ENCODE data around the gene SPATA32. TPM values are rescaled to one million over a fixed set of nuclear protein-coding genes. Genes with fewer than 3 reads are reported as not detected.

Gene SPATA32
- total RNA-seq, 4 donors from 2014 or later = not detected

DNA sequence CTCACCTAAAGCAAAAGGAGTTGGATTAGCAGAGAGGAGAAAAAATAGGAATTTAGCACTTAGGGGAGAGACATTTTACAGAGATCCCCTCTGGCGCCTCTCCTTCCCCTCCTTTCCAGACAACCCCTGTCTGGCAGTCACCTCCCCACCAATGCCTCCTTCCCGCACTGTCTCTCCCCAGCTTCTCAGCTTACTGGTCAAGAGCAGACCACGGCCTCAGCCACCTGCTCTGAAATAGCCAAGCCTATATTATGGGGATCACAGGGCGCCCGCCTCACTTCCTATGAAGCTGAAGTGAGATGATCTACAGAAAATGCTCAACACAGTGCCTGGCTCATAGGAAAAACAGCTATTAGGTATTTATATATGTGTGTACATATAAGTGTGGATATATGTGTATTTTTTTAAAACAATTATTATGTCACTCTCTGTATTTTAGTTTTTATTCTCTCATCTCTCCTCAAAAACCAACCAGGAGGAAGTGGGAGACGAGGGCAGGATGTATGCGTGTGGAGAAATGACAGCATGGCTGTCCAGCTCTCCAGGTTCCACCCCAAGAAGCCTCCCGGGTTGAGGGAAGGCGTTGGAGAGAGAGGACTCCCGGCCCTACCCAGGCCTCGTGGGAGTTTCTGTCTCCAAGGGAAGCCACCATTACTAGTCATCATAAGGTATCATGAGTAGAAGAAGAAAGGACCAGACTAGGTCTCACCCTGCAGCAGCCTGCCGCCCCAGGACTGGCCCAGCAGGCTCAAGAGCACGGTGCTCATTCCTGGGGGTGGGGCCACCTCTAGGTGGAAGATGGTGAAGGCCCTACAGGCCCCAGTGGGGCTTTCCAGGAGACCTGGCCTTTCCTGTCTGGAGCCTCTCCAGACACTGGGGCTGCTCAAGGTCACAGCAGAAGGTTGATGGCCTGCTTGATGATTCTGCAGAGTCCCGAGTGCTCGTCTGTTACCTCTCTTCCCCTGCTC, 27.7 kb upstream of the SPATA32 start:
- WGBS, 2 donors = 88 to 91% methylated on average over 13 to 14 of the region's 15 CpGs
- Histone ChIP-seq H3K4me1 (peaks cover 70 to 73% of the 10 kb centered on the region in 2 donors), H3K27ac (peak overlapping the region in 2 of 3 donors; percentile 45 to 79), H3K36me3 (peaks cover 11 to 17% of the 10 kb centered on the region in 2 donors), H3K4me3 (replicated peaks in 1 of 3) (no peak overlapping the region), H3K27me3 (no peaks in the 10 kb centered on the region), H3K9me3 (no peaks in the 10 kb centered on the region)
- TF ChIP-seq, protein P1, sequence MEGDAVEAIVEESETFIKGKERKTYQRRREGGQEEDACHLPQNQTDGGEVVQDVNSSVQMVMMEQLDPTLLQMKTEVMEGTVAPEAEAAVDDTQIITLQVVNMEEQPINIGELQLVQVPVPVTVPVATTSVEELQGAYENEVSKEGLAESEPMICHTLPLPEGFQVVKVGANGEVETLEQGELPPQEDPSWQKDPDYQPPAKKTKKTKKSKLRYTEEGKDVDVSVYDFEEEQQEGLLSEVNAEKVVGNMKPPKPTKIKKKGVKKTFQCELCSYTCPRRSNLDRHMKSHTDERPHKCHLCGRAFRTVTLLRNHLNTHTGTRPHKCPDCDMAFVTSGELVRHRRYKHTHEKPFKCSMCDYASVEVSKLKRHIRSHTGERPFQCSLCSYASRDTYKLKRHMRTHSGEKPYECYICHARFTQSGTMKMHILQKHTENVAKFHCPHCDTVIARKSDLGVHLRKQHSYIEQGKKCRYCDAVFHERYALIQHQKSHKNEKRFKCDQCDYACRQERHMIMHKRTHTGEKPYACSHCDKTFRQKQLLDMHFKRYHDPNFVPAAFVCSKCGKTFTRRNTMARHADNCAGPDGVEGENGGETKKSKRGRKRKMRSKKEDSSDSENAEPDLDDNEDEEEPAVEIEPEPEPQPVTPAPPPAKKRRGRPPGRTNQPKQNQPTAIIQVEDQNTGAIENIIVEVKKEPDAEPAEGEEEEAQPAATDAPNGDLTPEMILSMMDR (IDR thresholded peaks at IDR 0.05) = no peak
- no peak for TF ChIP-seq POLR2A (IDR thresholded peaks at IDR 0.05)
- DNase-seq = peak in 1 of 2 donors; percentile 30
- intact Hi-C loops (cut with DNase I) = no loop called here

DNA sequence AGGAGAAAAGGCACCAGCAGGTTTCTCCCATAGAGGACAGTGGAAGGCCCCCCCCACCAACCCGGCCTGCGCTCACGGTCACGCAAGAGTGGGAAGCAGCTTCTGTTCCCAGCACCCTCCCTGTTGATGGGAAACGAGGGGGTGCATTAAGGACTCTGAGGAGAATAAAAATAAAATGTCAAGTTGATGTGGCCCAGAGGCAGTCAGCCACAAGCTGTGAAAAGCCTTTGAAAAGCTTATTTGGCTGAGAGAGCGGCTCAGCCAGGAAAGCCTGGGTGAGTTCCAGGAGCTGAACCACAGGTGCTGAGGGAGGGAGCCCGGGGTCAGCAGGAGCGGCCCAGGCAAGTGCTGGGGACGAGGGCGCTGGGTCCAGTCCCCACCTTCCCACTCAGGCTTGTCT, 26.9 kb upstream of the SPATA32 start:
- intact Hi-C loops (cut with DNase I) = no loop called here
- Histone ChIP-seq H3K27ac (peak overlapping the region in 2 of 3 donors; percentile 45 to 79), H3K9me3 (no peaks in the 10 kb centered on the region), H3K4me3 (replicated peaks in 1 of 3) (no peak overlapping the region), H3K27me3 (no peaks in the 10 kb centered on the region), H3K4me1 (peaks cover 64 to 66% of the 10 kb centered on the region in 2 donors), H3K36me3 (peaks cover 19 to 24% of the 10 kb centered on the region in 2 donors)
- TF ChIP-seq, protein P1 (IDR thresholded peaks at IDR 0.05) = no peak
- no peak for TF ChIP-seq POLR2A (IDR thresholded peaks at IDR 0.05)
- 38 to 50% methylated on average over 8 to 10 of the region's 10 CpGs for WGBS, 2 donors
- DNase-seq = peak; percentile 91 to 92

DNA sequence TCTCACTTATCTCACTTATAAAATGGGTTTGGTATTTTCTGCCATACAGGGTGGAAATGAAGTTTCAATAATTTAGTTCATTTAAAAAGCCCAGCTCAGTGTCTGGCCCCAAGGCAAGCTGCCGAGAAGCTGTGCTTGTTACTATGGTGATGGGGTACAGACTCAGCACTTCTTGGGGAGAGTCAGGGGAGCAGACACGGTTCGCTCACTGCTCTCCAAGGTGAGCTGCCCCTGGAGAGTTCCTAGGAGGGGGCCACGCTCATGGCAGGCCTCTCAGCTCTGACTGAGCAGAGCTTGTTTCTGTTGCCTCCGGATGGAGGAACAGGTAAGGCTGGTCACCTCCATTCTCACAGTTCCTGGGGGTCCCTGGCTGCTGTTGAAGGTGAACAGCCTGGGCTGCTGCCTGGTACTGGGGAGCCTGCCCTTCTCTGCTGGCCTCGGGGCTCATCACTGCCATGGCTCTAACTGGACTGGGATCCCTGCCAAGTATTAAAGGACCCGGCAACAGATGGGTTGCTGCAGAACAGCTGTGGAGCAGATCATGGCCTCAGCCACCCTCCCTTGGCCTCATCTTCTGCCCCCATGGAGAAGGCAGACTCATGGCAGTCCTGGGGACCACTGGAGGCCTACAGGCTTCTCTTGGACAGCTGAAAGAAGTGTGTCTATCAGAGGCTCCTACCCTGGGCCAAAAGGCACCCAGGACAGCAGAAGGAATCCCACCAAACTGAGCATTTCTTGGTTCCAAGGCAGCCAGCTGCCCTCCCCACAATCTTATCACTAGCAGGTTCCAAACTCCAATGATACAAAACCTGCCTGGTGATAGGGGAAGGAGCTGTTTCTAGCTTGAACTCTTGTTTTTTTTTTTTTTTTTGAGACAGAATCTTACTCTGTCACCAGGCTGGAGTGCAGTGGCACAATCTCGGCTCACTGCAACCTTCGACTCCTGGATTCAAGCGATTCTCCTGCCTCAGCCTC, 25.9 kb upstream of the SPATA32 start:
- TF ChIP-seq, protein P1 (IDR thresholded peaks at IDR 0.05) = no peak
- TF ChIP-seq POLR2A (IDR thresholded peaks at IDR 0.05) = no peak
- peak in 1 of 2 donors; percentile 71 for DNase-seq
- Histone ChIP-seq H3K4me3 (replicated peaks in 1 of 3) (no peak overlapping the region), H3K4me1 (peaks cover 54 to 60% of the 10 kb centered on the region in 2 donors), H3K9me3 (no peaks in the 10 kb centered on the region), H3K27ac (peak overlapping the region in 1 of 3 donors; percentile 79), H3K27me3 (no peaks in the 10 kb centered on the region), H3K36me3 (peaks cover 29 to 33% of the 10 kb centered on the region in 2 donors)
- intact Hi-C loops (cut with DNase I) = no loop called here
- 47 to 71% methylated on average over 8 to 10 of the region's 10 CpGs for WGBS, 2 donors

DNA sequence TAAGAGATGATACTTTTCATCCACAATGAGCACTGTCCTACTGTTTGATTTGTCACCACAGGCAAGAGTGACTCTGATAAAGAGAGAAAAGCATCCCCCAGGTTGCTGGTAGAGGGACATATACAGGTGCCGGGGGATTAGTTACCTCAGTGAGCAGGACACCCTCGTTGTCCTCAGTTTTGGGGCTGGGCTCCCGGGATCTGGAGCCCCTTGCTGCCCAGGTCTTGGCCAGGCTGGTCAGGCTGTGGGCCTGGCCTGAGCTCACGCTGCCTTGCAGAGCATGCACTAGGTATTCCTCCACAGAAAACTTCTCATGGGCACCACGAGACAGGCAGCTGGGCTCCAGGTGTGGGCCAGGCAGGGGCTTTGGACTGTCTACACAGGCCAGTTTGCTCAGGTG, 24.4 kb upstream of the SPATA32 start:
- intact Hi-C loops (cut with DNase I) = no loop called here
- DNase-seq = no peak
- WGBS, 2 donors = 84 to 88% methylated on average over 4 to 5 of the region's 5 CpGs
- no peaks in the 10 kb centered on the region for H3K9me3 ChIP-seq
- TF ChIP-seq POLR2A (IDR thresholded peaks at IDR 0.05) = no peak
- TF ChIP-seq, protein P1 (IDR thresholded peaks at IDR 0.05) = no peak
- H3K4me1 ChIP-seq = peaks cover 38 to 47% of the 10 kb centered on the region in 2 donors
- no peak overlapping the region for H3K27ac ChIP-seq
- H3K4me3 ChIP-seq (replicated peaks in 1 of 3) = no peak overlapping the region
- H3K36me3 ChIP-seq = peaks cover 30 to 36% of the 10 kb centered on the region in 2 donors
- H3K27me3 ChIP-seq = no peaks in the 10 kb centered on the region

Data from thyroid gland (tissue), 4 donors.